ENCODE data around the gene TRAPPC8.
A peak's percentile ranks its signal among the peaks of the same experiment; 100 is the strongest.
"Not testable (repeated sequence)": the region's sequence is repeated elsewhere in the genome, so short reads cannot be mapped to it uniquely, and the experiment has no call there.

Gene TRAPPC8

GRCh38 chr18:31942999-31943877 lies at the start of gene TRAPPC8:
Gene TRAPPC8 (minus strand): TSS chr18:31943128. CDS start chr18:31942764, 364 bp downstream.
- DNase-seq (ENCODE audit: low spot score): peak; percentile 97

GRCh38 chr18:31990823-31991222 lies 47.9 kb upstream of the TRAPPC8 start:
- no peak for DNase-seq (ENCODE audit: low spot score)

- DNase-seq (ENCODE audit: low spot score): no peak
Measured at GRCh38 chr18:31983976-31984375, 41.0 kb upstream of the TRAPPC8 start.

- no peak for DNase-seq (ENCODE audit: low spot score)
Measured at GRCh38 chr18:31983020-31983419, 40.1 kb upstream of the TRAPPC8 start.

GRCh38 chr18:31980863-31981262 lies 37.9 kb upstream of the TRAPPC8 start:
- no peak for DNase-seq (ENCODE audit: low spot score)

- no peak for DNase-seq (ENCODE audit: low spot score)
Measured at GRCh38 chr18:31979714-31980113, 36.8 kb upstream of the TRAPPC8 start.

GRCh38 chr18:31978616-31979015 lies 35.7 kb upstream of the TRAPPC8 start:
- DNase-seq (ENCODE audit: low spot score): no peak

- peak; percentile 42 for DNase-seq (ENCODE audit: low spot score)
Measured at GRCh38 chr18:31977270-31977872, 34.4 kb upstream of the TRAPPC8 start.

- DNase-seq (ENCODE audit: low spot score): no peak
Measured at GRCh38 chr18:31976242-31976641, 33.3 kb upstream of the TRAPPC8 start.

GRCh38 chr18:31973929-31974546 lies 31.1 kb upstream of the TRAPPC8 start:
- no peak for DNase-seq (ENCODE audit: low spot score)

- no peak for DNase-seq (ENCODE audit: low spot score)
Measured at GRCh38 chr18:31970617-31971016, 27.7 kb upstream of the TRAPPC8 start.

GRCh38 chr18:31965316-31965970 lies 22.5 kb upstream of the TRAPPC8 start:
- DNase-seq (ENCODE audit: low spot score): no peak

- DNase-seq (ENCODE audit: low spot score): no peak
Measured at GRCh38 chr18:31957728-31958127, 14.8 kb upstream of the TRAPPC8 start.

GRCh38 chr18:31954349-31954748 lies 11.4 kb upstream of the TRAPPC8 start:
- no peak for DNase-seq (ENCODE audit: low spot score)

- not testable (repeated sequence) for DNase-seq (ENCODE audit: low spot score)
Measured at GRCh38 chr18:31953699-31954098, 10.8 kb upstream of the TRAPPC8 start.

- no peak for DNase-seq (ENCODE audit: low spot score)
Measured at GRCh38 chr18:31952223-31952622, 9.3 kb upstream of the TRAPPC8 start.

- no peak for DNase-seq (ENCODE audit: low spot score)
Measured at GRCh38 chr18:31950583-31950982, 7.7 kb upstream of the TRAPPC8 start.

GRCh38 chr18:31948349-31948748 lies 5.4 kb upstream of the TRAPPC8 start:
- DNase-seq (ENCODE audit: low spot score): not testable (repeated sequence)

- DNase-seq (ENCODE audit: low spot score): no peak
Measured at GRCh38 chr18:31946305-31947046, 3.5 kb upstream of the TRAPPC8 start.

GRCh38 chr18:31943878-31944816 lies 1.2 kb upstream of the TRAPPC8 start:
- no peak for DNase-seq (ENCODE audit: low spot score)

All from activated CD4-positive, alpha-beta T cell treated with anti-CD3 and anti-CD28 coated beads, Interleukin-2, Interleukin-4, amounts not matched to agents 100 ng/mL and 50 ng/mL, durations not matched to agents 16 hours and 8 hours (primary cell).